OCI-M2 (cell line): ENCODE data around the gene OPRL1.

ENCODE experiments used
- DNase-seq: peaks from one replicate; lab custom pipeline; 2025; ENCODE audit not compliant: unreplicated experiment; lab: John Stamatoyannopoulos, UW

OPRL1 gene

DNA sequence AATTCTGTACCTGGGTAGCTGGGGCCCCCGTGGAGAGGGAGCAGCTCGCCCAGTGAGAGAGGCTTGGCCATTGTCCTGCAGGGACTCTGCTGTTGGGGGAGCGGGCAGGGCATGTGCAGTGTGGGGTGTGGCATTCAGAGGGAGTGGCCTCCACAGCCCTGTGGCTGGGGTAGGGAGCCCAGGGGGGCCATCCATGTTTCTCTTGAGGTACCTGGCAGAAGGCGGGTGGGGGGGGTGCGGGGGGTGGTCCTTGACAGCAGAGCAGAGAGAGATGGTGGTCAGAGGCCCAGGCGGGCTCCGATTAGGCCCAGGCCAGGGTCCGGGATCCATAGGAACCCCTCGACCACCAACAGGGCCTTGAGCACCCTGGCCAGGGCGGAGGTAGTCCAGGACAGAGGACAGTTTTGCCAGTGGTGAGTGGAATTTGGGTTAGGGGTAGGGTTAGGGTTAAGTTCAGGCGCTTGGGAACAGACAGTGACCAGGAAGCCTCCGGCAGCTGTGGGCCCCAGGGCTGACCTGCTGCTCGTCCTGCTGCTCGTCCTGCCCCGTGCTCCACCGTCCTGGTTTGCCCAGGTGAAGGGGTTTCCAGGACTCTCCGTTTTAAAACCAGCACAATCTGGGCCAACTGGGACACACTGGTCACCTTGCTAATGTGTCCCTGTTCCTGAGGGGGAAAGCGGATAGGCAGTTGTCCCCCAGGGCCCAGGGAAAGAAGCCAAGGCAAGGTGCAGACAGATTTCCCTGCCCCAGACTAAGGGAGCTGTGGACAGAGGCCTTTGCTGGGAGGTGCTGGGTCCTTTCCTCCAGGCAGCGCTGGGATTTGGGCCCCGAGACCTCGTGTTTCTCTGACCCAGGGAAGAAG lies 59.5 kb downstream of the OPRL1 start:
- no peak for DNase-seq

DNA sequence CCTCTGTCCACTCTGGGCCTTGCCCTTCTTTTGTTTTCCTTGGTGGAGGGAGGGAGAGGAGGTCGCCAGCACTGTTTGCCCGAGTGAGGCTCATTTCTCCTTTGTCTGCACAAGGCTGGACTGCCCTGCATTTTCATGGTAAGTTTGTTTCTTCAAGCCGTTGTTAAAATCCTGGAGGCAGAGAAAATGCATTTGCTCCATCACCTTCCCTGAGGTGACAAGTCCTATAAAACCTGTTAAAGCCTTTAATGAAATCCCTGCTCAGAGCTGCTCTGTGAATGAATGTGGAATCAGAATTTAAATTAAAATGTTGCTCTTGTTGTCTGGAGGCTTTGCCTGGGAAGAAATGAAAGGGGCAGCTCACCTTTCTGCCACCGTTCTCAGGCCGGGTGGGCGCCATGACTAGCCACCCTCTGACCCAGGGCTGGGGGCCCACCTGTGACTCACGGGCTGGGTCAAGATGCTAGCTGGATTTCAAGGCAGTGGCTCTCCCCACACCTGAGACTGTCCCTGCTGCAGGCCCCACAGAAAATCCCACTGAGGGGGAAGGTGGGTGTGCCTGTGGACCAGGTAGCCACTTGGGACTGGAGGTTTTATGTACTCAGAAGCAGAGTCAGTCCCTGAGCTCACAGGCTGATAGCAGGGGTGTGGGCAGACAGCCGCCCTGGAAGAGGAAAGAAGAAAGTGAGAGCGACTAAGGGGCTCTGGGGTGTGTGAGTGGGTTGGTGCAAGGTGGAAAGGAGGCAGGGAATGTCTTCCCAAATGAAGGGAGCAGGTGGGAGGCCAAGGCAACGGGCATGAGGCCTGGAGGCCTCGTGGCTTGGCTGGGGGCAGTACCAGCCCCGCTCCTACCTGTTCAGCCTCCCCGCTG lies 60.4 kb downstream of the OPRL1 start:
- no peak for DNase-seq

DNA sequence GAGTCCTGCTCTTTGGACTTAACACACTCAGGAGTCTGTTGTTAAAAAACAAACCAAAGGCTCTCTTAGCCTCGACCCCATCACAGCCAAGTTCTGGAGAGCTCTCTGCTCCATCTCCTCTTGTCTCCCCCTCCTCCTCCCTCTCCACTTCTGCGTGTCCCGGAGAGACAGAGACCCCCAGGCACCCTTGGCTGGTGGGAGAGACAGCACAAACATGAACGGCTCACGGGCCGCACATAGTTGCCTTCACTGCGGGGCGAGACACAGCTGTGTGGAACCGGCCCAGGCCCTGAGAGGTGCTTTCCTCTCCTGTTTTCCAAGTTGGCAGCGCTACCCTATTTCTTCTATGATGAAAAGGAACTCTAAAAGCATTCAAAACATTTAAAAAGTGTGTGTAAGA lies 61.1 kb downstream of the OPRL1 start:
- no peak for DNase-seq

DNA sequence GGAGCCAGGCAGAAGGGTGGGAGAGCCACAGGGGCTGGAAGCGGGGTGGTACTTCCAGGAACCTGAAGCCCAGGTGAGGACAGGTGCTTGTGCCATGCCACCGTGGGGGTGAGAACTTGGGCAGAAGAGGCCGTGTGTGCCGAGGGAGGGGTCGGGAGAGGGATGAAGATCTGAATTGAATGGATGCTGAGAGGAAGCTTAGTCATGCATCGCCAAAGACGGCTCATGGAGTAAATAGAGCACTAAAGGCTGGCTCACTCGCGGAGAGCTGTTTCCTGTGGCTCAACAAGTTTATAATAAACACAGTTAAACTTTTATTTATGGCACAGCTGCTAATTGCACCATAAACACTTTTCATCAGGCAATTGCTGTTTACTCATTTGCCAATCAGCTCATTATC lies 62.7 kb downstream of the OPRL1 start:
- DNase-seq = no peak

DNA sequence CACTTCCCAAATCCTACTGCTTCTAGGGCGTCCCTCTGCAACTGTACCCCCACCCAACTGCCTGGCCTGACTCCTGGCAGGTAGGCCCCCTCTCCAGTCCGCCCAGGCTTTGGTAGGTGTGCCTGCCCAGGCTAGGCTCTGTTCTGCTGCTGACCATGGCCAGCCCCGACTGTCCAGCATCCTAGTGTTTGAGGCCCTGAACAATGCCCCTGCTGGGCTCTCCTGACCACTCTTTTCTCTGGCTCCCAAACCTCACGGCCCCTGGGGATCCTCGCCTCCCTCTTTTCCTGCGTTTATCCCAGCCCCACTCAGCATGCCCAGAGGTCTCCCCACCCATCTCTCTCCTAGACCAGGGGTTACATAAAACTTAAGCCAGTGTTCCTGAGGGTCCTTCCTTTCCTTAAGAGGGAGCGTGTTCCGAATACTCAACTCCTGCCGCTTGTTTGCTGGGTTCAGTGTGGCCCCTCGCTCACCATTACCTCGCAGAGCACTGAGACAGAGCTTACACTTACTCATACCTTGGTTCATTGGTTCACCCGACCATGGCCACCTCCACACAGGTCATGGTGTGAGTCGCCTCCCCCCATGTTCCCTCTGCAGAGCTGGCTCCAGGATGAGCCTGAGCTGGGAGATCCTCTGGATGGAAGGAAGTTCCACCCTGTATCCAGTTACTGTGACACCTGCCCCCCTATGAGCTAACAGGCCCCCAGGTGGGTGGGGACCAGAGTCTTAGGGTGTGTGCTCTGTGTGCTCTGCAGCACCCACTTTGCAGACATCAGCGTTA lies 63.3 kb downstream of the OPRL1 start:
- no peak for DNase-seq

DNA sequence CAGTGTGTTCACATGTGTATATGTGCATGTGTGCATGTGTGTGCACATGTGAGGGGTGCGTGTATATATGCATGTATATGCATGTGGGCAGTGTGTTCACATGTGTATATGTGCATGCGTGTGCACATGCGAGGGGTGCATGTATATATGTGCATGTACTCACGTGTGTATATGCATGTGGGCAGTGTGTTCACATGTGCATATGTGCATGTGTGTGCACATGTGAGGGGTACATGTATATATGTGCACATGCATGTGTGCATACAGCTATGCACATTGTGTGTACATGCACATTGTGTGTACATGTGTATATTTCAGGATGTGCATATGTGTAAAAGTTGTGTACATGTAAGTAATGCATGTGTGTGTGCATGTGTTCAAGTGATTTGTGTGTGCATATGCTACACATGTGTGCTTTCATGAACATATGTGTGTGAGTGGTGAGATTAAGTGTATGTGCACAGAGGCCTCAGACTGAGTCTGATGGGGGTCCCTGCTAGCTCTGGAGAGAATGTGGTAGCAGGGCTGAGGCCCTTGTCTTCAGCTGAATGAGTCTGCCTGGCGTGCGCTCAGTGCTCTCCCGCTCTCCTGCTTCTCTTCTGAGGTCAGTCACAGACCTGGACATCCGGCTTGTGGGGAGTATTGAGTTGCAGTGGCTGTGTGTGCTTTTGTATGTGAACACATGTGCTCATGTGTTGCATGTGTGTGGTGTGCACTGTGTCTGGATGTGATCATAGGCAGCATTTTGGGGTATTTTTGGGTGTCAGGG lies 64.4 kb downstream of the OPRL1 start:
- no peak for DNase-seq

DNA sequence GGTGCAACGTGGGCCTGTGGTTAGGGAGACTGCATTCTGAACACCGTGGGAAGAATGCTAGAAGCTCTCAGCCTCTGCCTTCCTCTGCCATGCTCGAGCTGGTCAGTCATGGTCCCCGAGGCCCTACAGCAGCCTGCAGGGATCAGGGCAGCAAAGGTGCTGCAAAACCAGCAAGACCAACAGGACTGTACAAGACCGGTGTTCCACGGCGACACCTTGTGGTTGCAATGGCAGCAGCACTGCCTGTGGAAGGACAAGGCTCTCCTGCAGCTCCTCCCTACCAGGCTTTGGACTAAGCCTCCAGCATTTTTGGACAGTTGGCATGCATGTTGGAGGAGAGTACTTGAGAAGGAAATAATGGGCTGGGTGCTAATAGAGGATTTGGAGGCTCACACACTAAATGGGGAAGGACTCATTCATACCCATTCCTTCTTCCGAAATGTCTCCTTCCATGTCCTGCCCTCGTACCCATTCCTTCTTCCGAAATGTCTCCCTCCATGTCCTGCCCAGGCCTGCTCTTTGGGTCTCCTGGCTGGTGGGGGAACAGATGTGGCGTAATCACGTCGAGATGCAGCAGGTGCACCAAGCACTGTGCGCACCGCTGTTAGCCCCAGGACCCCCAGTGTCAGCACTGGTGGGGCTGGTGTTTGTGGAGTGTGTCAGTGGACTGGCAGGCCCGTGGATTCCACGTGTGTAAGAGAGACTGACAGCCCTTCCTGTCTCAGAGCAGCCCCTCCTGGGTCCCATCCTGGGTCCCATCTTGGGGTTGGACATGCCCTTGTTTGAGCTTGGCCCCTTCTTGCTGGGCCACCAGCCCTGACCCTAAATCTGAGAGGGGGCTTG lies 65.8 kb downstream of the OPRL1 start:
- DNase-seq = no peak

DNA sequence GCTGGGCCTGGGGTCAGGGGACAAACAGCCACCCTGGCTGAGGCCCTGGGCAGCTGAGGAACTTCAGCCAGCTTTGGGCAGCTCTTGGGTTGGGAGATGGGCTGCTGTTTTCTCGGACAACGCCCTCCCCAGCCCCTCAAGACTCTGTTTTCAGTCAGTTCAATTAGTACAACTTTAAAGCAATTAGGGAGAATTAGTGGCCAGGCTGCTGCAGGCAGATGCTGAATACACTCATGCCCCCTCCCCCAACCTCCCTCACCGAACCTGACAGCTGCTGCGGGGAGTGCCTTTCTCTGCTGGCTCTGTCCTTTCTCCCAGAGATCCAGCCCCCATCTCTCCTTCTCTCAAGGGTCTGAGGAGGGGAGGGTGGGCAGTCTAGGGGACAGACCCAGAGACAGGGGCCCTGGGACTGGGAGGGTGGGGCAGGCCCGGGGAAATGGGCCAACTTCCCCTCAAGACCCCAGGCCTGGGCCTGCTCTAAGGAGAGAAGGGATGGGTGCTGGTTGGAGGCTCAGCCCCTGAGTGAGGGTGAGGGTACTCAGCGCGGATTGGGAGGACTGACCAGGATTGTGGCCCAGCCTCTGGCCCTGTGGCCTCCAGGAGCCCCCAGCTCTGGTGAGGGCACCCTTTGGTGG lies 66.5 kb downstream of the OPRL1 start:
- DNase-seq = no peak

DNA sequence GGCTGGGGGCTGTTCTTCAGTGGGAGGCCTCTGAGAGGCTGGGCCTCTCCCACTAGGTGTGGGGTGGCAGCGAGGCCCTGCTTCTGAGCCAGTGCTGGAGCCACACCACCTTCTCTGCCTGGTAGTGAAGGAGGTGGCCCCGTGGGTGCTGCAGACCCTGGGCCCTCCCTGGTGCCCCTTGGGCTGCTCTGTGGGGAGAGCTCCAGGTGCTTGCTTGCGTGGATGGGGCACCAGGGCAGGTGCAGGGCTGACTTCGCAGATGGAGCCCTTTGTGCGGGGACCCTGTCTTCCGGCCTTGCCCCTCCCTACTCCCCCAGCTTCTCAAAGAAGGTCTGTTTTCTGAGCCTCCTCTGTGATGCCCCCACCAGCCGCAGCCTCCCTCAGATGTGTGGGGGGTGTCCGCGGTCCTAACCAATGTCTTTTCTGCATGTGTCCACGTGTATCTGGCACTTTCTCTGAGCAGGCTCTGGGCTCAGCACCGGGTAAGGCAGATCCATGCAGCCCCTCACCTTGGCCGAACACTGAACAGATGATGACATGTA lies 67.1 kb downstream of the OPRL1 start:
- no peak for DNase-seq

DNA sequence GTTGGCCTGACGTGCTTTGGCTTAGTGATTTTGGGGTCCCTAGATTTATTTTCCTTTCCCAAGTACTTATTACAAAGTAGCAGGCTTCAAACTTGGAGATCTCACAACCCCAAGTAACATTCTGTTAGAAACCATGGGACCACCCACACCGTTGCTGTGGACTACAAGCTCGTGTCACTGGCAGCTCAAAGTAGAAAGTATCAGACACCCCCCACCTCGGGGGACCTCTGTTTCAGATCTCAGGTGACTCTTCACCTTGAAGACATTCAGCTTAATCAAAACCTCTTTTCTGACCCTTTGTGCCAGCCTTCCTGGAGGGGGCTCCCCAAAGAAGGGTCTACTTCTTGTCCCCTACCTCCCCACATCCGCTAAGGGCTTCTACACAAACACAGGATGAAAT lies 68.7 kb downstream of the OPRL1 start:
- no peak for DNase-seq

DNA sequence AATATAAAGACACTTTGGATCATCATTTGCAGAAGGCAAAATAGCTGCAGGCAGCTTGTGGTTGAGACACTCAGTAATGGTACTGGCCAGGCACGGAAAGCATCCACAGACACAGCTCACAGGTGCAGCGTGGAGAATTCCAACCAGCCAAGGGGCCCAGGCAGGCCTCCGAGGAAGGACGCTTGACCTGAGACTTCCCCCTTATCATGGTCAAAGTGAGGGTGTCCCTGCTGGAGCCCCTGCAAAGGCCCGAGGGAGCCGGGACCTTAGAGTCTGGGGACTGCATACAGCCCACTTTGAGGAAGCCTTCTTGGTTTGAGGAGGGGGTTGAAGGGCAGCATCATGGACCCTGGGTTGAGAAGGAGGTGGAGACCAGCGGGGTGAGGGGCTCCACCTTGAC lies 69.3 kb downstream of the OPRL1 start:
- no peak for DNase-seq

DNA sequence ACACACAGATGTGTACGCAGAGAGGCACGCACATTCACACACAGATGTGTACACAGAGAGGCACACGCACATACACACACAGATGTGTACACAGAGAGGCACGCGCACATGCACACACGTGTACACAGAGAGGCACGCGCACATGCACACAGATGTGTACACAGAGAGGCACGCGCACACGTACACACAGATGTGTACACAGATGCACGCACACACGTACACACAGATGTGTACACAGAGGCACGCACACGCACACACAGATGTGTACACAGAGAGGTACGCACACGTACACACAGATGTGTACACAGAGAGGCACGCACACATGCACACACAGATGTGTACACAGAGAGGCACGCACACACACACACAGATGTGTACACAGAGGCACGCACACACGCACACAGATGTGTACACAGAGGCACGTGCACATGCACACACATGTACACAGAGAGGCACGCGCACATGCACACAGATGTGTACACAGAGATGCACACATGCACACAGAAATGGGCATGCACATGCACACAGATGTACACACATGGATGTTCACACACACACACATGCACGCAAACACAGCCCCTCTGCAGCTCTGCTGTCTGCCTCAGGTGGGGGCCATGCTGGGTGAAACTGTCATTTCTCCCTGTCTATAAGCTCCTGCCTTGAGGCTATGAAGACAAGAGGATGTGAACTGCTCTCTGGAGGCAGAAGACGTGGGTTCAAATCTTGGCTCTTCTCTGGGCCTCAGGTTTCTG lies 70.1 kb downstream of the OPRL1 start:
- DNase-seq = no peak
